Stimulated activated CD4-positive, alpha-beta T cell treated with anti-CD3 and anti-CD28 coated beads, Interleukin-15, amount 100 ng/mL, for 1 hour (primary cell): Measurements from ENCODE around the gene ZBTB47.

Experiments used
- DNase-seq, 2 donors: peaks; one replicate each; pipeline ENCODE4 v3.0.0-alpha.2; 2020; ENCODE audit warnings: low read depth in 1 of 2, low spot score in 1 of 2

ZBTB47 gene

GRCh38 chr3:42684632-42685362, 31.3 kb downstream of the ZBTB47 start:
- DNase-seq: no peak

- no peak for DNase-seq
These were observed 31.9 kb downstream of the ZBTB47 start, which contains the start of gene KLHL40 for GRCh38 chr3:42685363-42685881. TSS of gene KLHL40 (plus strand) at chr3:42685537. CDS start at chr3:42685619, 82 bp downstream.

DNA sequence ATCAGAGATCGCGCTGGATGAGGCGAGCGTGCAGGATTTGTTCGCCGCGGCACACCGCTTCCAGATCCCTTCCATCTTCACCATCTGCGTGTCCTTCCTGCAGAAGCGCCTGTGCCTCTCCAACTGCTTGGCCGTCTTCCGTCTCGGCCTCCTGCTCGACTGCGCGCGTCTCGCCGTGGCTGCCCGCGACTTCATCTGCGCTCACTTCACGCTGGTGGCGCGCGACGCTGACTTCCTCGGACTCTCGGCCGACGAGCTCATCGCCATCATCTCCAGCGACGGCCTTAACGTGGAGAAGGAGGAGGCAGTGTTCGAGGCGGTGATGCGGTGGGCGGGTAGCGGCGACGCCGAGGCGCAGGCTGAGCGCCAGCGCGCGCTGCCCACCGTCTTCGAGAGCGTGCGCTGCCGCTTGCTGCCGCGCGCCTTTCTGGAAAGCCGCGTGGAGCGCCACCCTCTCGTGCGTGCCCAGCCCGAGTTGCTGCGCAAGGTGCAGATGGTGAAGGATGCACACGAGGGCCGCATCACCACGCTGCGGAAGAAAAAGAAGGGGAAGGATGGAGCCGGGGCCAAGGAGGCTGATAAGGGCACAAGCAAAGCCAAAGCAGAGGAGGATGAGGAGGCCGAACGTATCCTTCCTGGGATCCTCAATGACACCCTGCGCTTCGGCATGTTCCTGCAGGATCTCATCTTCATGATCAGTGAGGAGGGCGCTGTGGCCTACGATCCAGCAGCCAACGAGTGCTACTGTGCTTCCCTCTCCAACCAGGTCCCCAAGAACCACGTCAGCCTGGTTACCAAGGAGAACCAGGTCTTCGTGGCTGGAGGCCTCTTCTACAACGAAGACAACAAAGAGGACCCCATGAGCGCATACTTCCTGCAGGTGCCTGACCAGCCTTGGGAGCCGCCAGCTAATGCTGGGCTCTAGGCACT, 32.7 kb downstream of the ZBTB47 start:
- DNase-seq: no peak

DNA sequence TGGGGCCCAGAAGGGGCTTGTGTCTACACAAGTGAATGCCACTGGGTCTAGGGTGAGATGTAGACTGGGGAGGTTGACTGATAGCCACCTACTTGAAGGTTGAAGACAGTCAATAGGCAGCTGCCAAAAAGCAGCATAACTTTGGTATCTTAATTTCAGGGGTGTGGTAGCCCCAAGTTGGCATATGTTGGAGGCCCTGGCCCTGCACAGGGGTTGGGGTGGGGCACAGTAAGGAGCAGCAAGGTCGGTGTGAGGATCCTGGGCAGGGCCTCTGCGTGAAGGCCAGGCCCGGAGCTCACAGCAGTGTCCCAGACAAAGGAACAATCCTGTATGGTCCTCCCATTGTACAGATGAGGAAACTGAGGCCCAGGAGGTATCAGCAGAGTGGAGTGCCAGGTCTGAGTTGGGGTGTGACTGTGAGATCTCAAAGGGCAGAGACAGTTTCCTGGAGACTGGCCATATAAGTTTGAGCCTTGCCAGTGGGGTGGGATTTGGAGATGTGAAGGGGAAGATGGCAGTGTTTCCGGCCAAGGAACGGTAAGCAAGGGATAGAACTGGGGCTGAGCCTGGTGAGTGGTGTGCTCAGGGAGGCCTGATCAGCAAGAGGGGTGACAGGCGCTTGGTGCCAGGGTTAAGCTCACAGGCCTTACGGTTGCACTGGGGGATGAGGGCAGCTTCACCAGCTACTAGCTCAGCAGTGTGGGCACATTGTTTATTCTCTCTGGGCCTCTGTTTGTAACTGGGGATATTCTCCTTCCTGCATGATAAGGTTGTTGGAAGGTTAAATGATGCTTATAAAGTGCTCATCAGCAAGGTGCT, 33.5 kb downstream of the ZBTB47 start:
- DNase-seq: no peak

- no peak for DNase-seq
These were observed 34.5 kb downstream of the ZBTB47 start for GRCh38 chr3:42688016-42688415.

GRCh38 chr3:42688487-42689420, 35.3 kb downstream of the ZBTB47 start:
- DNase-seq: no peak

GRCh38 chr3:42689421-42690014, 36.0 kb downstream of the ZBTB47 start:
- DNase-seq: no peak

DNA sequence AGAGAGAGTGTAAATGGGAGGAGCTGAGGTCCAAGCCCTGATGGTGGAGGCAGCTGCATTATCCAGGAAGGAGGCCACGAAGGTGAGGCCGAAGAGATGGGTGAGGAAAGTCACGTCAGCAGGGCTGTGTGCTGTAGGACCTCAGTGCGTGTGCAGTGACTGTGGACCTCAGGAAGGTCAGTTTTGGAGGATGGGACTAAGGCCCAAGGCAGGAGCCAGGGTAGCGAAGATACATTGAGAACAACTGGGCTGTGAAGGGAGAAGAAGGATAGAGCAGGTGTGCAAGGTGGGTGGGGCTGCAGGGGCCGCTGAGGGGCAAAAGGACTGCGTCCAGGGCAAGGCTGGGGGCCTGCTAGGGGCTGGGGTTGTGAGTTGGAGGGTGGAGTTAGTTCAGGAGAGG, 36.7 kb downstream of the ZBTB47 start:
- DNase-seq: no peak

- no peak for DNase-seq
These were observed 37.5 kb downstream of the ZBTB47 start for GRCh38 chr3:42690766-42691680.

GRCh38 chr3:42691816-42692666, 38.5 kb downstream of the ZBTB47 start:
- DNase-seq: no peak

- no peak for DNase-seq
These were observed 39.4 kb downstream of the ZBTB47 start for GRCh38 chr3:42692667-42693529.

GRCh38 chr3:42693530-42693930, 40.0 kb downstream of the ZBTB47 start:
- no peak for DNase-seq

DNA sequence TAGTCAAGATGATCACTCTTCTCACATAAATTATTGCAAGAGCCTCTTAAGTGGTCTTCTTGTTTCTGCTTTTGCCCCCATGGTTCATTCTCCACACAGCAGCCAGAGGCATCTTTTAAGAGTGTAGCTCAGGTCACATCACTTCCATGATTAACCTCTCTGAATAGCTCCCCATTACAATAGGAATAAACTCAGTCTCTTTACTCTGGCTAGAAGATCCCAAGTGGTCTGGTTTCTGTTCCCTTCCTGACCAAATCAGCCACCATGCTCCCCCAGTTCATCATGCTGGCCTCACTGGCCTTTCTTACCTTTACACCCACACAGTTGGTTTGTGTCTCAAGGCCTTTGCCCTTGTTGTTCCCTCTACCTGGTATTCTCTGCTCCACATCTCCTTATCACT, 40.9 kb downstream of the ZBTB47 start:
- DNase-seq: no peak

DNA sequence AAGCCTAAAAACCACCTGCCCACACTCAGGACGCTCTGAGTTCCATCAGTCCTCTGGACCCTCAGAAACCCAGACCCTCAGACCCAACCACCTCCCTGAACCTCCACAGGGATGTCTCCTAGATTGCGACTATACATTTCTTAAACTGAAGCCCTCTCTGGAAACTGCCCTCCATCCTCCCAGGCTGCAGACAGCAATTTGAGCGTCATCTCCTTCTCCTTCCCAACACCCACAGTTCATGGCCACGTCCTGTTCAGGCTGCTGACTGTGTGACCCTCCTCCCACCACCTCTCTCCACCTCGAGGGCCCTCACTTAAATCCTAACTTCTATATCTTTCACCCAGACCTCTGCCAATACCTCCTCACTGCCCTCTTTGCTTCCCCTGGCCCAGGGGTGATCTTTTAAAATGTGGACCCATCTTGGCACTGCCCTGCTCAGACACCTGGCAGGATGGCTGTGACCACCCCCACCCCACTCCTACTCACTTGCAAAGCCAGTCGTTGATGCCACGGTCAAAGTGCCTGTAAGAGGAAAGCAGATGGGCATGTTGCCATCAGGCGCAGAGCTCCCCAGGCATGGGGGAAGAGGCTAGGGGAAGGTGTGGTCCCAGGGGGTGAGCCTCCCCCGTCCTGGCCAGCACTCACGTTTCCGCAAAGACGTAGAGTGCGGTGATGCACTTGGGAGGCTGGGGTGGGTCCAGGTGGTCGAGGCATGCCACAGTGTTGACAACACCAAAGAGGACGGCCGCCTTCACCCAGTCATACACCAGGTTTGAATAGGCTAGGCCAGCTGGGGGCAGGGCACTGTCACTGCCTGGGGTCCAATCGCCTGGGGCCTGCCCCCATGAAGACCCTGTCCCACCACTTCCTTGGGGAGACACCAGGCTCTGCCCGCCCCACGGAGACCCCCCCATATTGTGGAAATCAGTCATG, 43.1 kb downstream of the ZBTB47 start:
- no peak for DNase-seq

GRCh38 chr3:42697289-42698051, 44.0 kb downstream of the ZBTB47 start:
- no peak for DNase-seq
